H9 (cell line): Measurements from ENCODE around the gene AVL9. TPM values are rescaled to one million over a fixed set of nuclear protein-coding genes. Genes with fewer than 3 reads are reported as not detected.

Source experiments
- DNase-seq: peaks from one replicate; pipeline ENCODE4 v3.0.0-alpha.2; 2017
- H2AFZ ChIP-seq: one replicate; pipeline ENCODE4 v1.6.1; 2013; ENCODE audit warnings: mild to moderate bottlenecking, low read length, control low read depth, moderate library complexity
- H2AK5ac ChIP-seq: 2 replicates; pipeline ENCODE4 v1.6.1; 2013; ENCODE audit warnings: low read length, control low read depth, mixed read lengths; ENCODE audit not compliant: insufficient read length
- H2BK120ac ChIP-seq: one replicate; pipeline ENCODE4 v1.6.1; 2013; ENCODE audit warnings: low read depth, mild to moderate bottlenecking, low read length, control low read depth, inconsistent platforms; ENCODE audit not compliant: poor library complexity, severe bottlenecking
- H2BK12ac ChIP-seq: 2 replicates; pipeline ENCODE4 v1.6.1; 2013; ENCODE audit warnings: low read length, control low read depth, mixed read lengths, low read depth; ENCODE audit not compliant: insufficient read length
- H2BK15ac ChIP-seq: 2 replicates; pipeline ENCODE4 v1.6.1; 2013; ENCODE audit warnings: low read depth, low read length, control low read depth
- H2BK20ac ChIP-seq: one replicate; pipeline ENCODE4 v1.6.1; 2013; ENCODE audit warnings: low read depth, mild to moderate bottlenecking, low read length, control low read depth, inconsistent platforms; ENCODE audit not compliant: poor library complexity, severe bottlenecking
- H2BK5ac ChIP-seq: 2 replicates; pipeline ENCODE4 v1.6.1; 2013; ENCODE audit warnings: low read length, control low read depth, mixed read lengths; ENCODE audit not compliant: insufficient read length
- H3K14ac ChIP-seq: 2 replicates; pipeline ENCODE4 v1.6.1; 2013; ENCODE audit warnings: low read length, control low read depth; ENCODE audit not compliant: insufficient read depth
- H3K18ac ChIP-seq: 2 replicates; pipeline ENCODE4 v1.6.1; 2013; ENCODE audit warnings: low read depth, mild to moderate bottlenecking, mixed read lengths, low read length, control low read depth; ENCODE audit not compliant: insufficient read length
- H3K23ac ChIP-seq: 2 replicates; pipeline ENCODE4 v1.6.1; 2013; ENCODE audit warnings: low read length, control low read depth, mixed read lengths, low read depth; ENCODE audit not compliant: insufficient read length
- H3K23me2 ChIP-seq: 2 replicates; pipeline ENCODE4 v1.6.1; 2013; ENCODE audit warnings: low read depth, mild to moderate bottlenecking, mixed read lengths, low read length, control low read depth; ENCODE audit not compliant: insufficient read length, poor library complexity, severe bottlenecking
- H3K27ac ChIP-seq: 2 replicates; pipeline ENCODE4 v1.5.1; 2013; ENCODE audit warnings: low read length, control low read depth, mixed read lengths, low read depth; ENCODE audit not compliant: insufficient read length
- H3K27me3 ChIP-seq: 2 replicates; pipeline ENCODE4 v1.6.1; 2013; ENCODE audit warnings: low read length, control low read depth, inconsistent platforms; ENCODE audit not compliant: insufficient read depth
- H3K4ac ChIP-seq: 2 replicates; pipeline ENCODE4 v1.6.1; 2013; ENCODE audit warnings: low read depth, mild to moderate bottlenecking, control low read depth, inconsistent platforms, low read length, moderate library complexity
- H3K4me1 ChIP-seq: 2 replicates; pipeline ENCODE4 v1.6.1; 2013; ENCODE audit warnings: low read length, control low read depth, inconsistent platforms; ENCODE audit not compliant: insufficient read depth
- H3K4me2 ChIP-seq: 2 replicates; pipeline ENCODE4 v1.6.1; 2013; ENCODE audit warnings: low read length, control low read depth, mixed read lengths; ENCODE audit not compliant: insufficient read length, insufficient read depth
- H3K56ac ChIP-seq: 2 replicates; pipeline ENCODE4 v1.6.1; 2013; ENCODE audit warnings: low read depth, mild to moderate bottlenecking, mixed read lengths, low read length, control low read depth; ENCODE audit not compliant: insufficient read length
- H3K79me1 ChIP-seq: 2 replicates; pipeline ENCODE4 v1.6.1; 2013; ENCODE audit warnings: low read depth, mild to moderate bottlenecking, moderate library complexity, low read length, control low read depth, inconsistent platforms; ENCODE audit not compliant: insufficient read depth, poor library complexity, severe bottlenecking
- H3K79me2 ChIP-seq: 2 replicates; pipeline ENCODE4 v1.6.1; 2013; ENCODE audit warnings: low read length, control low read depth, inconsistent platforms; ENCODE audit not compliant: insufficient read depth
- H3K9ac ChIP-seq: 2 replicates; pipeline ENCODE4 v1.6.1; 2013; ENCODE audit warnings: low read length, control low read depth, mixed read lengths; ENCODE audit not compliant: insufficient read length; ENCODE audit errors: extremely low read depth
- H3K9me3 ChIP-seq: one replicate; pipeline ENCODE4 v1.6.1; 2013; ENCODE audit warnings: low read depth, low read length, inconsistent platforms; ENCODE audit not compliant: control insufficient read depth
- H3T11ph ChIP-seq: one replicate; pipeline ENCODE4 v1.6.1; 2013; ENCODE audit warnings: mild to moderate bottlenecking, low read length, control low read depth, inconsistent platforms
- H4K20me1 ChIP-seq: one replicate; pipeline ENCODE4 v1.6.1; 2013; ENCODE audit not compliant: control insufficient read depth, insufficient read length, insufficient read depth
- H4K5ac ChIP-seq: 2 replicates; pipeline ENCODE4 v1.6.1; 2013; ENCODE audit warnings: low read depth, mild to moderate bottlenecking, mixed read lengths, low read length, control low read depth; ENCODE audit not compliant: insufficient read length
- H4K8ac ChIP-seq: replicated peaks from 2 replicates; pipeline ENCODE4 v1.6.1; 2013; ENCODE audit warnings: low read length, control low read depth, mixed read lengths, low read depth; ENCODE audit not compliant: insufficient read length
- H4K91ac ChIP-seq: 2 replicates; pipeline ENCODE4 v1.6.1; 2013; ENCODE audit warnings: low read depth, mild to moderate bottlenecking, moderate library complexity, mixed read lengths, low read length, control low read depth; ENCODE audit not compliant: insufficient read length
- H3K27ac Mint-ChIP-seq, 3 experiments: 2 replicates in 2 of 3; 3 replicates in 1 of 3; pipeline ENCODE4 v1.8.0; 2020 to 2021; ENCODE audit warnings: mixed read lengths in 3 of 3, mild to moderate bottlenecking in 1 of 3, moderate library complexity in 1 of 3
- H3K27me3 Mint-ChIP-seq: 2 replicates; pipeline ENCODE4 v1.8.0; 2021; ENCODE audit warnings: low read depth, mild to moderate bottlenecking, moderate library complexity, mixed read lengths
- H3K36me3 Mint-ChIP-seq, 3 experiments: 2 replicates in 2 of 3; 3 replicates in 1 of 3; pipeline ENCODE4 v1.8.0; 2020 to 2021; ENCODE audit warnings: low read depth in 3 of 3, mixed read lengths in 3 of 3; ENCODE audit not compliant: insufficient read depth in 1 of 3
- H3K4me1 Mint-ChIP-seq, 2 experiments: 2 replicates each; pipeline ENCODE4 v1.8.0; 2020; ENCODE audit warnings: mixed read lengths in 2 of 2
- H3K4me3 Mint-ChIP-seq, 2 experiments: 2 replicates in 1 of 2; 3 replicates in 1 of 2; pipeline ENCODE4 v1.8.0; 2020 to 2021; ENCODE audit warnings: mild to moderate bottlenecking in 2 of 2, mixed read lengths in 2 of 2, moderate library complexity in 1 of 2
- H3K9me3 Mint-ChIP-seq, 2 experiments: 2 replicates in 1 of 2; 3 replicates in 1 of 2; pipeline ENCODE4 v1.8.0; 2020; ENCODE audit warnings: mild to moderate bottlenecking in 2 of 2, mixed read lengths in 2 of 2, moderate library complexity in 1 of 2
- WGBS: extraction: QIAGEN DNeasy Blood & Tissue Kit; methylation state at CpG from one replicate; pipeline ENCODE4 v1.1.7; 2013; ENCODE audit warnings: missing lambda C conversion rate, low lambda C conversion rate, mixed read lengths; ENCODE audit not compliant: insufficient read length; ENCODE audit errors: extremely low coverage; 5-methylcytosine and 5-hydroxymethylcytosine counted together
- total RNA-seq: library from RNA; stranded (reverse); gene quantifications from 2 replicates; pipeline ENCODE4 v1.2.1, GENCODE V29; 2021
- TF ChIP-seq, protein P1 (sequence below): fragments of 200-600 bp; sonication (generic); conservative IDR thresholded peaks from 3 replicates; pipeline ENCODE4 v1.8.0; 2021; ENCODE audit warnings: antibody characterized with exemption, mild to moderate bottlenecking

Gene AVL9
- total RNA-seq, 1 experiment from 2014 or later, result 38.7 TPM

DNA sequence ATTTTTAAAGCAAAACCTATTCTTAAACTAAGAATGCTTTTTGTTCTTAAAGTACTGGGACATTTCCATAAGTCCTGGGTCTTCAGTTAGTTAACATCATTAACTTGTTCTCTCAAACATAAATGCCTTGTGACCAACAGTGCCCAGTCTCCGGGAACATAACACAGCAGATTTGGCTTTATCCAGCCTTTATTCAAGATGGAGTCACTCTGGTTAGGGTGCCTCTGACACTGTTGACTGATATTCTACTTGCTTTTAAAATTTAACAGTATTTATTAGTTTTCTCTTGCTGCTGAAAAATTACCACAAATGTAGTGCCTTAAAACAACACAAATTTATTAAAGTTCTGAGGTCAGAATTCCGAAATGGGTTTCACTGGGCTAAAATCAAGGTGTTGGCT lies 44.1 kb downstream of the AVL9 start:
- no CpG with 5 or more reads among the region's 2 CpGs for WGBS
- Histone ChIP-seq H3K18ac (no peak overlapping the region), H4K8ac (no peak overlapping the region), H2BK20ac (no peak overlapping the region), H3K27me3 (no peaks in the 10 kb centered on the region), H4K5ac (no peak overlapping the region), H2BK15ac (no peak overlapping the region), H3K4me1 (peaks cover 6% of the 10 kb centered on the region; the same call in 1 of the 2 replicates), H3K23me2 (no peaks in the 10 kb centered on the region), H2AK5ac (no peak overlapping the region), H4K20me1 (no peaks in the 10 kb centered on the region), H3T11ph (no peak overlapping the region), H3K4me2 (no peak overlapping the region), H3K56ac (no peak overlapping the region), H3K79me1 (no peaks in the 10 kb centered on the region), H3K9me3 (no peaks in the 10 kb centered on the region), H2BK5ac (no peak overlapping the region), H3K9ac (no peak overlapping the region), H3K79me2 (peaks cover 2% of the 10 kb centered on the region; the same call in 1 of the 2 replicates), H2BK120ac (no peak overlapping the region), H2AFZ (no peak overlapping the region), H3K23ac (no peak overlapping the region), H3K14ac (no peak overlapping the region), H3K4ac (no peak overlapping the region), H2BK12ac (no peak overlapping the region), H3K27ac (no peak overlapping the region), H4K91ac (no peak overlapping the region)
- no peaks in the 10 kb centered on the region for H3K27me3 Mint-ChIP-seq
- no peaks in the 10 kb centered on the region for H3K9me3 Mint-ChIP-seq
- peaks cover 5 to 10% (median 9%) of the 10 kb centered on the region in 3 experiments; a peak in 6 of 7 replicates for H3K36me3 Mint-ChIP-seq
- no peak overlapping the region for H3K4me3 Mint-ChIP-seq
- DNase-seq, result no peak
- peaks cover 5 to 15% of the 10 kb centered on the region in 2 experiments; a peak in 3 of 4 replicates for H3K4me1 Mint-ChIP-seq
- TF ChIP-seq, protein P1, sequence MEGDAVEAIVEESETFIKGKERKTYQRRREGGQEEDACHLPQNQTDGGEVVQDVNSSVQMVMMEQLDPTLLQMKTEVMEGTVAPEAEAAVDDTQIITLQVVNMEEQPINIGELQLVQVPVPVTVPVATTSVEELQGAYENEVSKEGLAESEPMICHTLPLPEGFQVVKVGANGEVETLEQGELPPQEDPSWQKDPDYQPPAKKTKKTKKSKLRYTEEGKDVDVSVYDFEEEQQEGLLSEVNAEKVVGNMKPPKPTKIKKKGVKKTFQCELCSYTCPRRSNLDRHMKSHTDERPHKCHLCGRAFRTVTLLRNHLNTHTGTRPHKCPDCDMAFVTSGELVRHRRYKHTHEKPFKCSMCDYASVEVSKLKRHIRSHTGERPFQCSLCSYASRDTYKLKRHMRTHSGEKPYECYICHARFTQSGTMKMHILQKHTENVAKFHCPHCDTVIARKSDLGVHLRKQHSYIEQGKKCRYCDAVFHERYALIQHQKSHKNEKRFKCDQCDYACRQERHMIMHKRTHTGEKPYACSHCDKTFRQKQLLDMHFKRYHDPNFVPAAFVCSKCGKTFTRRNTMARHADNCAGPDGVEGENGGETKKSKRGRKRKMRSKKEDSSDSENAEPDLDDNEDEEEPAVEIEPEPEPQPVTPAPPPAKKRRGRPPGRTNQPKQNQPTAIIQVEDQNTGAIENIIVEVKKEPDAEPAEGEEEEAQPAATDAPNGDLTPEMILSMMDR, result no peak
- H3K27ac Mint-ChIP-seq, result no peak overlapping the region
